Peyer's patch (tissue), 4 donors: ENCODE data around the gene ZC2HC1C. TPM values are rescaled to one million over a fixed set of nuclear protein-coding genes. Genes with fewer than 3 reads are reported as not detected.

Source experiments
- DNase-seq, 3 donors: peaks; one replicate each; pipeline ENCODE4 v3.0.0-alpha.2; 2017 to 2019
- H3K27ac ChIP-seq, 4 donors: fragments of 200-600 bp; sonication (generic); one replicate each; pipeline ENCODE4 v1.5.1; 2016 to 2019
- H3K27me3 ChIP-seq, 2 donors: fragments of 200-600 bp; sonication (generic); one replicate each; pipeline ENCODE4 v1.5.1; 2019
- H3K36me3 ChIP-seq, 3 donors: fragments of 200-600 bp; sonication (generic); one replicate each; pipeline ENCODE4 v1.5.1; 2016 to 2019
- H3K4me1 ChIP-seq, 4 donors: fragments of 200-600 bp; sonication (generic); one replicate each; pipeline ENCODE4 v1.5.1; 2016 to 2019
- H3K4me3 ChIP-seq, 4 donors: fragments of 200-600 bp; sonication (generic); 1 replicate in 3 of 4; 2 replicates in 1 of 4; pipeline ENCODE4 v1.5.1; 2016 to 2019; ENCODE audit warnings: mild to moderate bottlenecking in 1 of 4
- H3K9me3 ChIP-seq, 4 donors: fragments of 200-600 bp; sonication (generic); one replicate each; pipeline ENCODE4 v1.5.1; 2016 to 2019; ENCODE audit warnings: mild to moderate bottlenecking in 1 of 4
- POLR2A ChIP-seq, 2 donors: fragments of 450-650 bp; IDR thresholded peaks; one replicate each; pipeline ENCODE4 v1.5.1; 2017; ENCODE audit warnings: antibody characterized with exemption in 2 of 2, mild to moderate bottlenecking in 2 of 2, moderate library complexity in 2 of 2
- total RNA-seq, 4 donors: library from RNA; depleted of rRNA; stranded (reverse); fragments of >200 nt; gene quantifications; one replicate each; pipeline ENCODE4 v1.1.0, GENCODE V29; 2016
- TF ChIP-seq, protein P1 (sequence below), 6 experiments: fragments of 450-650 bp in 4 of 6; fragments of 200-600 bp in 2 of 6; sonication (generic) in 1 of 6; IDR thresholded peaks; one replicate each; pipeline ENCODE4 v1.5.1; 2017 to 2019; ENCODE audit warnings: antibody characterized with exemption in 6 of 6, mild to moderate bottlenecking in 3 of 6, moderate library complexity in 1 of 6

The ZC2HC1C gene
- total RNA-seq, 4 donors from 2014 or later, result 9.2 to 18.3 (median 14.9) TPM

DNA sequence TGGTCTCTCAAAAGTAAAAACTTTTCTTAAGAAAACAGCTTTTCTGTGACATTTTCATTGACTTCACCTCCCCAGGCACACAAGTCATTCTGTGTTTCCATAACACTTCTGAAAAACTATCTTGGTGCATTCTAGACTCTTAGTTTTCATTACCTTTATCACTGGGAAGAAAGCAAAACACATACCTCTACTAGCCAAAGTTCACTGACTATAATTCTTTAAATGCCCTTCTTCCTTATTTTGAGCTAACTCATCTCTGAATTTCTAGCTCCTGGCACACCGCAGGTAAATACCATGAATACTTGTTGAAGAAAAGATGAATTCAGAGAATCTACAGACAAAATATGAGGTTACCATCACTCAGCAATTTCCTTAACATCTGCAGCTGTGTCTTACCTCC is 39.3 kb upstream of the ZC2HC1C start:
- no peak for TF ChIP-seq POLR2A (IDR thresholded peaks at IDR 0.05)
- TF ChIP-seq, protein P1, sequence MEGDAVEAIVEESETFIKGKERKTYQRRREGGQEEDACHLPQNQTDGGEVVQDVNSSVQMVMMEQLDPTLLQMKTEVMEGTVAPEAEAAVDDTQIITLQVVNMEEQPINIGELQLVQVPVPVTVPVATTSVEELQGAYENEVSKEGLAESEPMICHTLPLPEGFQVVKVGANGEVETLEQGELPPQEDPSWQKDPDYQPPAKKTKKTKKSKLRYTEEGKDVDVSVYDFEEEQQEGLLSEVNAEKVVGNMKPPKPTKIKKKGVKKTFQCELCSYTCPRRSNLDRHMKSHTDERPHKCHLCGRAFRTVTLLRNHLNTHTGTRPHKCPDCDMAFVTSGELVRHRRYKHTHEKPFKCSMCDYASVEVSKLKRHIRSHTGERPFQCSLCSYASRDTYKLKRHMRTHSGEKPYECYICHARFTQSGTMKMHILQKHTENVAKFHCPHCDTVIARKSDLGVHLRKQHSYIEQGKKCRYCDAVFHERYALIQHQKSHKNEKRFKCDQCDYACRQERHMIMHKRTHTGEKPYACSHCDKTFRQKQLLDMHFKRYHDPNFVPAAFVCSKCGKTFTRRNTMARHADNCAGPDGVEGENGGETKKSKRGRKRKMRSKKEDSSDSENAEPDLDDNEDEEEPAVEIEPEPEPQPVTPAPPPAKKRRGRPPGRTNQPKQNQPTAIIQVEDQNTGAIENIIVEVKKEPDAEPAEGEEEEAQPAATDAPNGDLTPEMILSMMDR (IDR thresholded peaks at IDR 0.05), result no peak
- DNase-seq, result no peak
- H3K27ac ChIP-seq, result no peak overlapping the region
- no peak overlapping the region for H3K4me3 ChIP-seq
- no peaks in the 10 kb centered on the region for H3K4me1 ChIP-seq
- no peaks in the 10 kb centered on the region for H3K9me3 ChIP-seq
- H3K36me3 ChIP-seq, result peaks cover 0 to 68% (median 0%) of the 10 kb centered on the region in 3 donors
- H3K27me3 ChIP-seq, result no peaks in the 10 kb centered on the region

DNA sequence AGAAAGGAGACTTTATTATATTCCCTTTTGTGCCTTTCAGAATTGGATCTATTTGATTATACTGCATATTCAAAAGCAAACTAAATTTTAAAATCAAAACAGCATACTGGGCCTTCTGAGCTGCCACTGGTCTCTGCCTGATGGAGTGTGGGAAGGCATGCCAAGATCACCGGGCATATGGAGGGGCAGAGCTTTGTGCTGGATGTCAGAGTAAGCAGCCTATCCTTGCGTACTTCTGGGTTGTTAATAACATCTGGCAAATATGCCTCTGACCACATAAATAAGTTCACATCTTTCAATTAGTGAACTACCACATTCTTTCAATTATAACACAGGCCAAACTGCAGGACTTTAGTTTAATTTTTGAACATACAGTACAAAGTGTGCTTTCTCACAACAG is 36.5 kb upstream of the ZC2HC1C start:
- TF ChIP-seq, protein P1 (IDR thresholded peaks at IDR 0.05), result no peak
- TF ChIP-seq POLR2A (IDR thresholded peaks at IDR 0.05), result no peak
- Histone ChIP-seq H3K36me3 (peaks cover 0 to 76% (median 0%) of the 10 kb centered on the region in 3 donors), H3K27me3 (no peaks in the 10 kb centered on the region), H3K4me1 (no peaks in the 10 kb centered on the region), H3K9me3 (no peaks in the 10 kb centered on the region), H3K27ac (no peak overlapping the region), H3K4me3 (no peak overlapping the region)
- DNase-seq, result no peak

DNA sequence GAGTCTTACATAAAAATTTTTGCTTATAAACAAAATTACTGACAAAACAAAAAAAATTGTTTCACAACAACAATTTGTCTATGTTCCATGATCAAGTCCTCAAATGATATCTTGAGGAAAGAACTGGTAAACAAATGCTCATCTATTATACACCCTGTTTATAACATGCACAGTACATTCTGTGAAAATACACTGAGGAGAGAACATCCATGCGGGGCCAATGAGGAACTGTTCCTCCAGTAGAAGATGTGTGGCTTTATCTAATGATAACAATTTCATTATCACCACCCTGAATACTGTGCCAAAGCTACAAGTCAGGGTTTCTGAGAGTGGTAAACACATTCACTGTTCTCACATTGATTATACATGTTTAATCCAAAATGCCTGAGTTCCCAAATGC is 28.9 kb upstream of the ZC2HC1C start:
- H3K27ac ChIP-seq, result peak overlapping the region in 2 of 4 donors; percentile 77 to 90
- peak in 1 of 2 donors; percentile 15 for TF ChIP-seq POLR2A (IDR thresholded peaks at IDR 0.05)
- TF ChIP-seq, protein P1 (IDR thresholded peaks at IDR 0.05), result no peak
- H3K36me3 ChIP-seq, result peaks cover 0 to 32% (median 0%) of the 10 kb centered on the region in 3 donors
- H3K27me3 ChIP-seq, result no peaks in the 10 kb centered on the region
- no peak overlapping the region for H3K4me3 ChIP-seq
- H3K4me1 ChIP-seq, result peaks cover 0 to 40% (median 3%) of the 10 kb centered on the region in 4 donors
- H3K9me3 ChIP-seq, result no peaks in the 10 kb centered on the region
- peak in 1 of 3 donors; percentile 60 for DNase-seq

DNA sequence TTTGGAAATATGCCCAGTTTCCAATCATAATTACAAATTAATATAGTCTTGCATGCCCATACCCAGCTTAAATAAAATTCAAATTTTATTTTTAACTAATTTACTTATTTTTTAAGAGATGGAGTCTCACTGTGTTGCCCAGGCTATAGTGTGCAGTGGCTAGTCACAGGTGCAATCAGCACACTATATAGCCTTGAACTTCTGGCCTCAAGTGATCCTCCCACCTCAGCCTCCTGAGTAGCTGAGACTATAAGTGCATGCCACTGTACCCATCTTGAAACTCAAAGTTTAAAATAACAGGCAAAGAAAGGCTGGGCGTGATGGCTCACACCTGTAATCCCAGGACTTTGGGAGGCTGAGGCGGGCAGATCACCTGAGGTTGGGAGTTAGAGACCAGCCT is 28.5 kb upstream of the ZC2HC1C start:
- no peaks in the 10 kb centered on the region for H3K27me3 ChIP-seq
- no peak for DNase-seq
- no peaks in the 10 kb centered on the region for H3K9me3 ChIP-seq
- peak overlapping the region in 3 of 4 donors; percentile 11 to 90 (median 77) for H3K27ac ChIP-seq
- H3K36me3 ChIP-seq, result peaks cover 0 to 32% (median 0%) of the 10 kb centered on the region in 3 donors
- peaks cover 0 to 42% (median 3%) of the 10 kb centered on the region in 4 donors for H3K4me1 ChIP-seq
- peak overlapping the region in 1 of 4 donors; percentile 0 for H3K4me3 ChIP-seq
- TF ChIP-seq, protein P1 (IDR thresholded peaks at IDR 0.05), result no peak
- TF ChIP-seq POLR2A (IDR thresholded peaks at IDR 0.05), result no peak

DNA sequence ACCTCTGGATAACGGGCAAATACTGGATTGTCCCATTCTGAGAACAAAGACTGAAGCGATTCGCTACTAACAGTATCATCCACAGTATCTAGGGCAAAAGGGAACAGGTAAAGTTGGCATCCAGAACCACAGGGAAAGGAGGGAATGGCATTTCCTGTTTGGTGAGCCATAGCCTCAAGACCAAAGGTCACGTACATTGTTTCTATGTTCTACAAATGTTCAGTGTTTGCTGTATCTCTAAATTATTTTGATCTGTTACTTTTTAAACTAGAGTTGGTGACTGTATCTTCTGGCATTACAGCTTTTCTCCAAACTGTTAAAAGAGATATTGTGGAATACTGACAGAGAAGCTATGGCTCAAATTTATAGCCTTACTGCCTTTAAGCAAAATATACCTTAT is 27.8 kb upstream of the ZC2HC1C start:
- peak overlapping the region in 1 of 4 donors; percentile 0 for H3K4me3 ChIP-seq
- H3K36me3 ChIP-seq, result peaks cover 0 to 32% (median 0%) of the 10 kb centered on the region in 3 donors
- H3K27me3 ChIP-seq, result no peaks in the 10 kb centered on the region
- DNase-seq, result peak in 1 of 3 donors; percentile 63
- TF ChIP-seq POLR2A (IDR thresholded peaks at IDR 0.05), result no peak
- TF ChIP-seq, protein P1 (IDR thresholded peaks at IDR 0.05), result no peak
- H3K27ac ChIP-seq, result peak overlapping the region in 3 of 4 donors; percentile 28 to 90 (median 77)
- H3K4me1 ChIP-seq, result peaks cover 0 to 42% (median 3%) of the 10 kb centered on the region in 4 donors
- no peaks in the 10 kb centered on the region for H3K9me3 ChIP-seq
